NCI-H345 (cell line): ENCODE results near the gene P3H2.

Experiments used
- DNase-seq: peaks from one replicate; lab custom pipeline; 2025; lab: John Stamatoyannopoulos, UW

The P3H2 gene

DNA sequence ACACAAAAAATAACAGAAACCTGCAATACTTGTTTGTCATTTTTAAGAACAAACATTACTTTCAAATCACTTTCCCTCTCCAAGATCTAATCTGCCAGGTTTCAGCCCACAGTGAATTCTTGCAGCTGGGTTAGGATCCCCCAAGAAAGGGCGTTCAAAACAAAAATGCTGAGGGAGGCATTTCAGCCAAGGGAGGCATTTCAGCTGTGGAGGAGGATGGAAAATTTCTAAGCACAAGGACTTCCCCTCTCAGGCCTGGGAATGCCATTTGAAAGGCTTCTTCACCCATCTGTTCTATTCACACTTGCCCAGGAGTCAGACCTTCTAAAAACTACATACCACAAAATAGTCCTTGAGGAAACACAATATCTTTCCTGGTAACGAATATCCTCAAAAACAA is 69.1 kb downstream of the P3H2 start:
- no peak for DNase-seq

DNA sequence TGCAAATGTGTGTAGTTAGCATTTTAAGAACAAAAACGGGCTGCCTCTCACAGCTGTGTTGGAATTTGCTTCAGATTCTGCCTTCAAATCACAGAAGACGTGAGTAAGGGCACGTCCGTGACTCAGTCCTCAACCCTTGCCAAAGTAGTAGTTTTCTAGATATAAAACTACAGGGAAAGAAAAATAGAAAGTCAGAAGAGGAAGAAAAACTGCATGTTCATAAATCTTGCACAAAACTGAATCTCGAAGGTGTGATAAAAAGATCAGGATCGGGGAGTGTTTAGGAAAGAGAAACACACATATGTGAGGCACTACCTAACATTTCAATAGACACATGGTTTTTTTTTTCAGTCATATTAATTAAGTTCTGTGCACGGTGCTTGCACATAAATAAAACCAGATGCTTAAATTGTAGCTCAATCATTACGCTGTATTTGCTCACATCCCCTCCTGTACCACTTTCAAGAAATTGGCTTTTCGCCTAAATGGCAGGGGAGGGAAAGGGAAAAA is 71.7 kb downstream of the P3H2 start:
- peak; percentile 21 for DNase-seq

DNA sequence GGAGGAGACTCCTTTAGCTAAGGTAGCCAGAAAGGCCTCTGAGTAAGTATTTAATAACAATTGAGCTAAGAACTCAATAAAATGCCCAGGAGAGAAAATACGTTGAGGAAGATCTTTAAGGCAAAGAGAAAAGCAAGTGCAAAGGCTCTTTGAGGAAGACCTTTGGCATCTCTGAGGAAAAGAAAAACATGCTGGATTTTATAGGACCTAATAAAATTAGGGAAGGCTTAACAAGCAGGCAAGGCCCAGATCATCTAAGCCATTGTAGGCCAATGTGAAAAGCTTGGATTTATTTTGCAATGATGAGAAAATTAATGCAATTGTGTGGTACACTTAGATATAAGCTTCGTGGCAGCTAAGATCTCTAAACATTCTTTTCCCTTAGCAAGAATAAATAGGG is 75.7 kb downstream of the P3H2 start:
- no peak for DNase-seq

DNA sequence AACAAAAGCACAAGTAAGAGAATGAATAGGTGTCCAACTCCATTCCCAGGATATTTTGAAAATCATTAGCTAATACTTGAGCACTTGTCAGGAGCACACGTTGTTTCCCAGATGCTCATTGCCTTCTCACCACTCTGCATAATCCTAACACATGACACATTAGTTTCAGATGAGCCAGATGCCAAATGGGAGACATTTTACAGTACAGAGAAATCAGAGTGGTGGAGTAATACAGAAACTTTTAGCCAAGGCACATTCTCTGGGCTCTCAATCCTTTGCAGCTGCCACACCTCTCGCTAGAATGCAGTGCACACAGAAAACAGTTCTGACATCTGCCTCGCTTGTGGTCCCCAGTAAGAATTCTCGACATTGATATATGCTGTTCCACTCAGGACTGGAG is 76.6 kb downstream of the P3H2 start:
- no peak for DNase-seq

DNA sequence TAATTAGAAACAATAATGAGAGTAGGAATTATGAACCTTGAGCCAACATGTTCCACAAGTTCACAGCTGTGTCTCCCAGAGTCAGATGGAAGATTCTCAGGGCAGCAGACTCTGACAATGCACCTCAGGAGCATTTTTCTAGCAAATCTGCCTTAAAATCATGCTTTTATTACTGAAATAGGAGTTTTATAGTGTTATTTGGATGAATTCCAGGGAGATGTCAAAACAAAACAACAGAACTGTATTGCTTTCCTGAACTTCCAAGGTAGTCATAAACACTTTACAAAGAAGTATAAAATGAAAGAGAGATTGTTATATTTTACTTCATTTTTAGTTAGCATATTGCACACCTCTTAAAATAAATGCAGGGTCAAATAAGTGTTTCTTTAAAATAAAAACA is 77.0 kb downstream of the P3H2 start:
- DNase-seq: no peak

DNA sequence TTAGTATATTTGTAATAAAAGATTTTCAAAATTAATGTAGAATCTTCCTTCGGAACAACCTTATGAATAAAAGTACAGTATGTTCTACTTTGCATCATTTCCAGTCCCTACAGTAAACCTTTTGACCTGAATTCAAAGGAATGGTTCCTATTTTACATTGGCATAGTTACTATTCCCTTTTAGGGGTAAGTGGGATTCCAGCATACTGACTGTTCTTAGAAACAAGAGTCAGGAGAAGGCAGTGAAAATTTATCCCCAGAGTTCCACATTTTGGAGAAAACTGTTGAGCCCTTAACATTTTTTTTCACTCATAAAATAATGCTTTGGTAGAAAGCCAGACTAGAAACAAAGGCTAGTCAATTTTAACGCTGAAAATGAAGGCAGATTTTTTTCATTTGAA is 78.1 kb downstream of the P3H2 start:
- DNase-seq: no peak

DNA sequence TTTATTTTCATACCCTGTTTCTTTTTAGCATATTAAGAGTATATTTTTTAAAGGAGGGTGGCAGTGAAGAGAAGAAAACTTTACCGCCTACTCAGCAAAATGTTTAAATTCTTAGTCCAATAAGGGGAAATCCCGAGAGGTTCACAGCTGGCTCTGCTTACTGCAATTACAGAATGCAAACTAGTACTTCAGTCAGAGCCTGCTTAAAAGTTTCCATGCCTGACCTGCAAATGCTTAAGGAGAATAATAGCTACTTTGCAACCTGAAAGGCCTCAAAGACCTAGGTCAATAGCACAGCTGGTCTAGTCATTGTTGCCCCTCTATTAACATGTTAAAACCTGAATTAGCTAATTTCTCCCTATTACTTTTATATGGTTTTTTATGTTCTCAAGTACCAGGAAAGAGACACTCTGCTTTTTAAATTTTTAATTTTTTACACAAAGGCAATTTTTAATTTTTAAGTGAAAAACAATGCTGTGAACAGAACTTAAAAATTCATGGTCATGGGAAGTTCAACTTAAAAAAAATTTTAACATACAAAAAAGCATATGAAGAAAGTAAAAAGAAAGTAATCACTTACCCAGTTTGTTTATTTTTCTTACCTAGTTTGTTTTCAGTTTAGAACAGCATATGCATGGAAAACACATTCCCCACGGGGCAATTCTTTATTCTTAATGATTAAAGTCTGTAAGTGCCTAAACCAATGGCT is 79.2 kb downstream of the P3H2 start:
- no peak for DNase-seq

DNA sequence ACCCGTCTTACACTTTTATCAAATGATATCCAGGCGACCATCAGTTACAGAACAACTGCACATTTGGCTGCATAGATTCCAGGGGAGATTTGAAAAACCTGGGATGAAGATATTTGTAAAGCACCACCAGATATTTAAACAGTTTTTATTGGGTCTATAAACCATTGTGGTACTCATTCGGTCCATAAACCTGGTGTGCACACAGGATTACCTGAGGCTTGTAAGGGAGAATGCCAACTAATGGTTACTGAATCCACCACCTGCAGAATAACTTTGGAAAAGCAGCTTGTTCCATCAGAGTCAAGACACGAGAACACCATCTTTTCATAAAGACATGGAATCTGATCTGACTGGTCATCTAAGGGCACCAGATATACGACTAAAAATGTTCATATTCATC is 80.6 kb downstream of the P3H2 start:
- DNase-seq: no peak

DNA sequence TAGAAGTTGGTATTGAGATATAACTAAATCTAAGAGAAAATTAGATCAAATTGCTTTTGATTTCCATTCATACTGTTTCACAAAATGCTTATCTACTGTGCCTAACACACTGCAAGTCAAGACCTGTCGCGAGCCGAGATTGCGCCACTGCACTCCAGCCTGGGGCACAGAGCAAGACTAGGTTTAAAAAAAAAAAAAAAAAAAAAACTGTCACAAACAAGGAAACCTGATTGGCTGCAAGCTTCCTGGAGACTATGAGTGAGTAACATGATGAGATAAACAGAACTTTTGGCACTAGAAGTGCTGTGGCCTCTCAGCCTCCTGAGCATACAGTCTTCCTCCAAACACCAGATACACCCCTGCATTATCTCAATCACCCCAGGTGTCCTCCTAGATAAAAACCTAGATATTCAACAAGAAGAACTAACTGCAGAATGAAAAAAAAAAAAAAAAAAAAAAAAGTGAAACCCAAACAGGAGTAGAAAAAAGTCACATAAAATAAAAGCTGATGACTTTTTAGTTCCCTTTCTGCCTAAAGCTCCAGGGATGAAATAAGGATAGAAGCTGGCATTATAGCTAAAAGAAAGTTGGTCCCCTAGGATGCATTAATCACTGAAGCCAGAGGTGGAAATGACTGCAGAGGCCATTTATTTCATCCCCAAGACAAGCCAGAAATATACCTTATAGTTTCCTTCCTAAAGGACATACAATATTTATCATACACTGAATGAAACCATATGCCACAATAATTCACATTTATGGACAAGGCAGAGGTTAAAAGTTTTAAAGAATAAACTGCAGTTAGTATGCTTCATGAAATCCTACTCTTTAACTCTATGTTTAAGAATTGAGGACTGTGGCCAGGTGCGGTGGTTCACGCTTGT is 82.4 kb downstream of the P3H2 start:
- peak; percentile 62 for DNase-seq

DNA sequence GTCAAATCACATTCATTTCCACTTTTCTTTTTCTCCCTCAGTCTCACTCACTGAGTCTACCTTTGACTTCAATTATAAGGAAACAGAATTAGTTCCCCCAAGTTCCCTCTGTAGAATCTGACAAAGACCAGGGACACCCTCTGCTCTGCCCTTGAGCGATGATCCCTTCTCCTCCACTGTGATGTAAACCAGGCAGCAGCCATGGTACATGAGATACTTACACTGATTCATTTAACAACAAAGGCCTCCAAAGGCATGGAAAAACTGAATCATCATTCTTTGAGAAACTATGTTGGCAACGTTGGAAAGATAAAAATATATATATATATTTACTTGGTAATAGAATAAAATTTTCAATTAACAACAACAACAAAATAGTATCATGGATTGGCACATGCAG is 84.1 kb downstream of the P3H2 start:
- DNase-seq: no peak

DNA sequence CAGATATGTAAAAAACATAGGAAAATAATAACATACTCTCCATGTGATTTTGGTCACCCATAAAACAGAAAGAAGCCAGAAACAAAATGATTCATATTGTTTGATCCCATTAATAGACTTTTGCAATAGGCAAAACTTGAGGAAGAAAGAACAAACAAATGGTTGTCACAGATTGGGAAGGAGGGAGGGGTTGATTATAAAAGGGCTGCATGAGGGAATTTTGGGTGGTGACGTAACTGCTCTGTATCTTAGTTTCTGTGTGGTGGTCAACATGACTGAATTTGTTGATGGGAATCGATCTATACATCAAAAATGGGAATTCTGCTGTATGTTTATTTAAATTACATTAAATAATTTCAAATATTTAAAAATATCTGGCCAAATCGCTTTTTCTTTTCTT is 86.3 kb downstream of the P3H2 start:
- no peak for DNase-seq

DNA sequence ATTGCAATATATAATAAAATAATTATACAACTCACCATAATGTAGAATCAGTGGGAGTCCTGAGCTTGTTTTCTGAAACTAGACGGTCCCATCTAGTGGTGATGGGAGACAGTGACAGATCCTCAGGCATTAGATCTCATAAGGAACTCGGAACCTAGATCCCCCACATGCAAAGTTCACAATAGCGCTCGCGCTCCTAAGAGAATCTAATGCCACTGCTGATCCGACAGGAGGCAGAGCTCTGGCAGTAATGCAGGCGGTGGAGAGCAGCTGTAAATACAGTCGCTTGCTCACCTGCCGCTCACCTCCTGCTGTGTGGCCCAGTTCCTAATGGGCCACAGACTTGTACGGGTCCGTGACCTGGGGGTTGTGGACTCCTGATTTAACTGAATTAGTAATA is 87.8 kb downstream of the P3H2 start:
- DNase-seq: no peak

DNA sequence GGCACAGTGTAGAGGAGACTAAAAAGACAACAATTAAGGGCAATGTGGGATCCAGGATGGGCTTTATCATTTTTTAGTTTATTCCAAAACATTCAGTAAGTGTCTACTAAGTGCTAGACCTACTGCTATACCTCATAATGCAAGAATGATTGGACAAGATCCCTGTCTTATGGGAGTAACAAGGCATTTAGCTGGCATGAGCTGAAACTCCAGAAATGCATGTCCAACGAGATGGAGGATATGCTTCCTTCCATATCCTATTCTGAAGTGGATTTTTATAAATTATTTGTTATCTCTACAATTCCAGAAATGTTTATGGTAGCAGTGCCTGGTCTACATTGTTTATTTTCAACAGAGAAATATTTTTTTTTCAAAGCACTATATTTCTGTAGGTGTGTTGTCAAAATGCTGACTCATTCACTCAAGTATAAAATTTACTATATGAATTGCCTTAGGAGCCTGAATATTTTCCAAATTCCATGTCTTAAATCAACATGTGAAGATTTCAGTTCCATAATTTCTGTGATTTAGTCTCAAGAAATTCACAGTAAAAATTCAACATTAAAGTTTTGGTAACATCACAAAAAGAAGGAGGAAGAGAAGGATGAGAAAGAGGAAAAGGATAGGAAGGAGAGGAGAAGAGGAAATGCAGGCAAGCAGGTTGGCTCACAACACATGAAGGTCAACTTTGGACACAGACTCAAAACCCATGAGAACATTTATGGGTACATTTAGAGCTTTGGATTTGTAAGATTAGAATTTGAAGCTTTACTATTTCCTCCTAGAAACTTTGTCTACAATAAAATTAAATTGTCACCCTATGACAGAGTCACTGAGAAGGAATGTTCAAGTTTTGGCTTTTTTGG is 88.6 kb downstream of the P3H2 start:
- no peak for DNase-seq

DNA sequence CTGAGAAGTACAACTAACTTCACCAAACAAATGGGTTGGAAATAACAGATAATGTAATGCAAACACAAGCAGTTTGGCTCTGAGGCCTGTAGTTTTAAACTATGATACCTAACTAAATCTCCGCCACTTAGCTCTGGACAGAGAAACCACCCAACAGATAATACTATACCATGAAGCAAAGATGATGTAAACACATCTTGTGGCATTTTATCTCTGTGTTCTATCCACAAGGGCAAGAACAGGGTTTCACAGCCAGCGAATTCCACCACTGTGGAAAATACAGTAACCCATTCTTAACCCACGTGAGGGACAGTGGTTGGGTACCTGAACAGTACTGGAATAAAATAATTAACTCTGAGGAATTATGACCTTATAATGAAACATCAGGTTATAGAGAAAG is 93.6 kb downstream of the P3H2 start:
- no peak for DNase-seq

DNA sequence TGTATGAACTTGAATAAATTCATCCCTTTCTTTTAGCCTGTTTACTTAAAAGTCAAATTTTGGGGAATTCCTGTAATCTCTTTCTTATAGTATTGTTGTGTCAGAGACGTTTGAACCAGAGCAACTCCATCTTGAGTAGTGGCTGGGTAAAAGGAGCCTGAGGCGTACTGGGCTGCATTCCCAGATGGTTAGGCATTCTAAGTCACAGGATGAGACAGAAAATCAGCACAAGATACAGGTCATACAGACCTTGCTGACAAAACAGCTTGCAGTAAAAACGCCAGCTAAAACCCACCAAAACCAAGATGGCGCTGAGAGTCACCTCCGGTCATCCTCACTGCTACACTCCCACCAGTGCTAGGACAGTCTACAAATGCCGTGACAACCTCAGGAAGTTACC is 94.5 kb downstream of the P3H2 start:
- no peak for DNase-seq

DNA sequence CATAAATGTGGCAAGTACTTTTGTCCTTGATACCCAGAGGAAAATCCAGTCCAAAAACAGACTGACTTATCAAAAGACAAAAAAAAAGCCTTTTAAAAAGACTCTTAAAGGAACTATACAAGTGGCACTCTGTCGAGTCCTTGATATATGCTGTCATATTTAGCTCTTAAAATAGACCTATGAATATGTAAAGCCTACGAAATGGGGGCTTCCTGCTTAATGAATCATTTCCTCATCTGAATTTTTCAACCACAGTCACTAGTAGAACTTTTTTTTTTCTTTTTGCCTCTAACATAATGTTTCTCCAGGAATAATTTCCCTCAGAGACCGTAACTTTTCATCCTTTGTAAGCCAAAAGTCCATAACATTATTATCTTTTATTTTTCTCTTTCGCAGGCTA is 95.8 kb downstream of the P3H2 start:
- DNase-seq: no peak

DNA sequence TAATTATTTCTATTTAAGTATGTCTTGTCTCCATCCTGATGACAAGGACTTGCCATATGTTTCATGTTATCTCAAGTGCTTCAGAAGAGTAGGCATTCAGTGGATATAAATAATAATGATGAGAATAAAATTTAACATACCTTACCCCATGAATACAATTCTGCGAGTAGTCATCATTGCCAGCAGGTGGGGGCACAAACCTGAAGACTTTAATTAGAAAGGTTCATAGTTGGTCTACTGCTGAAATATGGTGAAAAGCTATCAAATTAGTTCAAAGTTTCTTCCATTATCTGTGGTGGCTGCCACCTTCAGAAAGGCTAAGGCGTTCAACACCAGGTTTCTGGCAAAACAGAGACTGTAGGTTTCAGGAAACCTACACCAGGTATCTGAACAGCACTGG is 100.9 kb downstream of the P3H2 start:
- no peak for DNase-seq

DNA sequence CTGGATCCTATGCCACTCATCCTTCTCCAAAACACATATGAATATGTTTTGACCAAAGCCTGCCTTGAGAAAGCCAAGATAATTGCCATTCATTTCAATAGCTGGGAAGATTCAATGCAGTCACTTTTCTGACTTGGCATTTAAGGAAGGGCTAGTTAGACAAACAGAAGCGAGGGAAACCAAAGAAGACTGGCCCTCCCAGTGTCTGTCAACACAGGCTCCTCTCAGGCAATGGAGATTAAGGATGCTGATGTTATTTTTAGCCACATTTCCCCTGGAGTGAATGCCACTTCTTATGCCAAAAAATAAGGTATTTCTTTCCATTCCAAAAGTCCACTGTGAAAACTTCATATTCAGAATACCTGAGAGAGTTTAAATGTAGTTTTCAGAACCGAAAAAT is 101.7 kb downstream of the P3H2 start:
- DNase-seq: no peak

DNA sequence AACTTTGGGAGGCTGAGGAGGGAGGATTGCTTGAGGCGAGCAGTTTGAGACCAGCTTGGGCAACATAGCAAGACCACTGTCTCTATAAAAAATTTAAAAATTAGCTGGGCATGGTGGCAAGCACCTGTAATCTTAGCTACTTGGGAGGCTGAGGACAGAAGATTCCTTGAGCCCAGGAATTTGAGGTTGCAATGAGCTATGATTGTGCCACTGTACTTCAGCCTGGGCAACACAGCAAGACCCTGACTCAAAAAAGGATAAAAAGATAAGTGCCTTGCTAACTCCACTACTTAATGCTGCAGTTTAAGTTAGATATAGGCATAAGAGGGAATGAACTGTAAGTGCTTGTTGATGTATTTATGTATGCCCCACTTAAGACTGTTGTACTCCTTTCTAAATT is 102.2 kb downstream of the P3H2 start:
- DNase-seq: no peak

DNA sequence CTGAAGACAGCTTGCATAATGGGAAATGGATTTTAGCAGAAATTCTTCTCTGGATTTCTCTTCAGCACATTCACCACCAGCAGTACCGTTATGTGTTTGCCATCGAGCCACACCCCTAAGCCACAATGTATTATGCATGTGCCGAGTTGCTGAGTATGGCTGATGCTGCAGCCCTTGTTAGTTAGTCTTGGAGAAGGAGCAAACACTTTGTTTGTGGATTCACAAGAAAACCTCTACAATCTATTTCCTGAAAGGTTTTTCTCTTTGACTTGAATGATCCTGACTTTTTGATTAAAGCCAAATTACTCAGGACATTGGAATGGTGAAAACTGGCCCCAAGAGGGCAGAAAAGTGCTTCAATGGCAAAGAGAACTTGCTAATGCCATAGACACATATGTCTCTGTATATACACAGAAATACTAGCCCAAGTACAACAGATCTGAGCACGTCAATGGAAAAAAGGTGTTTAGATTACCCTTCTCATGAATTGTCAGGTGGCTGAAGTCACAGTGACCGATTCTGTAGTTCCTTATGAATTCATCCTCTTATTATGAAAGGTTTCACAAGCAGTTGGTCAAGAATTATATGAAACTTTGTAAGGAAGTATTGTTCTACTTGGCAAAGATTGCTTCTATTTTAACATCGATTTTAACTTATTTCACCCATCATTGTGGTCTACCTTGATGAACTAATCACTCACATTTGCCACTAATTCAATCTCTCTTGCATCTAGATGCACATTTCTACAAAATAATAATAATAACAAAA is 103.0 kb downstream of the P3H2 start:
- no peak for DNase-seq

DNA sequence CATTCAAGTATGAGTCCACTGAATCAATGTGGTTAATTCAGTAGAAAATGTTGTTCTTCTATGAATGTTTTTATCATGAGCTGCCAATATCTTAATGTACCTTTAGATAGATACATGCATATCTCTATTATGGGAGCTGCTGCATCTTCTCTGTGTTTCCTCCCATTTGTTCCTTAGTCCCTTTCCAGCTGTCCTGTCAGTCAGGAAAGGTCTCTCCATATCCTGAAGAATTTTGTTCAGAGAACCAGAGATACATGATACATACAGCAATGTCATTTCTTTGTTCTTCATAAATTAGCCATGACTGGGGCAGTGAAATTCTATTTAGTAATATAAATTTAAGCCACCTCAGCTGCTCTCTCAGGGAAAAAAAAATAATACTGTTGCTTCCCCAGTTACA is 103.7 kb downstream of the P3H2 start:
- DNase-seq: no peak

DNA sequence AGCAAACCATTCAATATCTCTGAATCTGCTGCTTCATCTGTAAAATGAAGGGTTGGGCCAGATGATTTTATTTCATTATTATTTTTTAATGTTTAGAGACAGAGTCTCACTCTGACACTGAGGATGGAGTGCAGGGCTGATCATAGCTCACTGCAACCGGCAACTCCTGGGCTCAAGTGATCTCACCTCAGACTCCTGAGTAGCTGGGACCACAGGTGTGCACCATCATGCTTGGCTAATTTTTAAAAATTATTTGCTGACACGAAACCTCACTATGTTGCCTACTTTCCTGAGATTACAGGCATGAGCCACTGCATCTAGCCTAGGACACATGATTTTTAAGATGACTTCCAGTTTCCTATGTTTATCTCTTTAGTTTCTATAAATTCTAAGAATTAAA is 105.8 kb downstream of the P3H2 start:
- DNase-seq: no peak
